GM10266 (cell line): ENCODE data around the gene SMAD3.

Experiments used
- DNase-seq: peaks from one replicate; pipeline ENCODE4 v3.0.0; 2012; ENCODE audit errors: extremely low spot score
- CTCF ChIP-seq: IDR thresholded peaks from 2 replicates; pipeline ENCODE4 v1.5.1; 2012; ENCODE audit warnings: mild to moderate bottlenecking, low read depth; ENCODE audit not compliant: control insufficient read depth, insufficient read depth; ENCODE audit errors: missing control alignments

Gene SMAD3

GRCh38 chr15:67180035-67180434, 114.6 kb downstream of the SMAD3 start:
- TF ChIP-seq CTCF = no peak
- DNase-seq = no peak

GRCh38 chr15:67180514-67181191, 115.3 kb downstream of the SMAD3 start:
- no peak for TF ChIP-seq CTCF
- no peak for DNase-seq

GRCh38 chr15:67181221-67181639, 115.8 kb downstream of the SMAD3 start:
- TF ChIP-seq CTCF = peak; percentile 16
- no peak for DNase-seq

- no peak for TF ChIP-seq CTCF
- no peak for DNase-seq
Measured at GRCh38 chr15:67183443-67184169, 118.2 kb downstream of the SMAD3 start.

- DNase-seq = no peak
- TF ChIP-seq CTCF = no peak
Measured at GRCh38 chr15:67184208-67184925, 119.0 kb downstream of the SMAD3 start.

GRCh38 chr15:67185051-67185450, 119.6 kb downstream of the SMAD3 start:
- DNase-seq = no peak
- no peak for TF ChIP-seq CTCF
